HCT116 (cell line): Measurements from ENCODE around the gene DRD2.

Experiments used
- CBX3 ChIP-seq: IDR thresholded peaks from 2 replicates; pipeline ENCODE4 v1.6.1; 2012; ENCODE audit warnings: low read depth
- CEBPB ChIP-seq: IDR thresholded peaks from 2 replicates; pipeline ENCODE4 v1.6.1; 2012; ENCODE audit warnings: low read depth
- EZH2 ChIP-seq: fragments of 200-600 bp; sonication (generic); IDR thresholded peaks from 2 replicates; pipeline ENCODE4 v1.6.1; 2017; ENCODE audit warnings: antibody characterized with exemption, mixed run types
- EZH2phosphoT487 ChIP-seq: fragments of 200-600 bp; IDR thresholded peaks from 2 replicates; pipeline ENCODE4 v1.6.1; 2018; ENCODE audit warnings: antibody characterized with exemption, borderline replicate concordance
- FOSL1 ChIP-seq: IDR thresholded peaks from 2 replicates; pipeline ENCODE4 v1.6.1; 2012; ENCODE audit warnings: low read depth
- JUND ChIP-seq: IDR thresholded peaks from 2 replicates; pipeline ENCODE4 v1.6.1; 2012
- POLR2A ChIP-seq: IDR thresholded peaks from 2 replicates; pipeline ENCODE4 v1.7.0; 2011; ENCODE audit warnings: borderline replicate concordance; ENCODE audit not compliant: insufficient read depth, insufficient read length; ENCODE audit errors: extremely low read depth
- POLR2AphosphoS5 ChIP-seq: IDR thresholded peaks from 2 replicates; pipeline ENCODE4 v1.6.1; 2011; ENCODE audit warnings: mild to moderate bottlenecking, low read depth, low read length, moderate library complexity
- SIN3A ChIP-seq: IDR thresholded peaks from 2 replicates; pipeline ENCODE4 v1.6.1; 2012; ENCODE audit warnings: low read depth
- SRF ChIP-seq: IDR thresholded peaks from 2 replicates; pipeline ENCODE4 v1.6.1; 2012; ENCODE audit warnings: low read depth
- TCF7L2 ChIP-seq: IDR thresholded peaks from 2 replicates; pipeline ENCODE4 v1.7.0; 2011; ENCODE audit warnings: borderline replicate concordance, inconsistent platforms; ENCODE audit not compliant: insufficient read depth, insufficient read length; ENCODE audit errors: extremely low read depth
- YY1 ChIP-seq: IDR thresholded peaks from 2 replicates; pipeline ENCODE4 v1.6.1; 2011; ENCODE audit warnings: low read length, low read depth, moderate library complexity, mild to moderate bottlenecking; ENCODE audit not compliant: insufficient replicate concordance; ENCODE audit errors: extremely low read depth
- ZFX ChIP-seq: fragments of 450-650 bp; IDR thresholded peaks from 2 replicates; pipeline ENCODE4 v1.6.1; 2017
- TF ChIP-seq, protein P1 (sequence below), 3 experiments: fragments of 200-600 bp in 1 of 3; sonication (generic) in 1 of 3; IDR thresholded peaks in 2 of 3; conservative IDR thresholded peaks in 1 of 3; 2 replicates each; pipeline ENCODE4 v1.5.1; 2012 to 2017; ENCODE audit warnings: low read depth in 2 of 3, low read length in 2 of 3, antibody characterized with exemption in 1 of 3, borderline replicate concordance in 1 of 3, control low read depth in 1 of 3, mild to moderate bottlenecking in 1 of 3, mixed read lengths in 1 of 3, mixed run types in 1 of 3, moderate library complexity in 1 of 3; ENCODE audit not compliant: insufficient read depth in 1 of 3

DNA sequence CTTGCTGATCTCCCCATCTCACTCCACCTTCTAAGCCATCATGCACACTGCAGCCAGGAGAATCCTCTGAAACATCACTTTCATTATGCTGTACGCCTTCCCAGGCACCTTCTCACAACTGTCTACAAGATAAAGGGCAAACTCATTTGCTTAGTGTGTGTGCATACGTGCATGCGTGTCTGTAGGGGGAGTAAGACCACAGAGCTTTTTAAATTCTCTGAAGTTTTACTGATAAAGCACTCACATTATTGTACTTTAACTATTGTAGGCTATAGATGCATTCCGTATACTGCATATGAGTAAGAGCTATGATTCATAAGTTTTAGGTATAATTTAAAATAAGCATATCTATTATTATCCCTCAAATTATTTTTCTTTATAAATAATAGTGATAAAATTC lies 102.9 kb downstream of the DRD2 start:
- TF ChIP-seq EZH2phosphoT487 (no peak), POLR2A (no peak), SIN3A (no peak), EZH2 (no peak), POLR2AphosphoS5 (no peak), CEBPB (no peak), TCF7L2 (no peak), JUND (no peak), CBX3 (no peak), FOSL1 (no peak), SRF (no peak), ZFX (no peak), YY1 (no peak)
- TF ChIP-seq, protein P1, sequence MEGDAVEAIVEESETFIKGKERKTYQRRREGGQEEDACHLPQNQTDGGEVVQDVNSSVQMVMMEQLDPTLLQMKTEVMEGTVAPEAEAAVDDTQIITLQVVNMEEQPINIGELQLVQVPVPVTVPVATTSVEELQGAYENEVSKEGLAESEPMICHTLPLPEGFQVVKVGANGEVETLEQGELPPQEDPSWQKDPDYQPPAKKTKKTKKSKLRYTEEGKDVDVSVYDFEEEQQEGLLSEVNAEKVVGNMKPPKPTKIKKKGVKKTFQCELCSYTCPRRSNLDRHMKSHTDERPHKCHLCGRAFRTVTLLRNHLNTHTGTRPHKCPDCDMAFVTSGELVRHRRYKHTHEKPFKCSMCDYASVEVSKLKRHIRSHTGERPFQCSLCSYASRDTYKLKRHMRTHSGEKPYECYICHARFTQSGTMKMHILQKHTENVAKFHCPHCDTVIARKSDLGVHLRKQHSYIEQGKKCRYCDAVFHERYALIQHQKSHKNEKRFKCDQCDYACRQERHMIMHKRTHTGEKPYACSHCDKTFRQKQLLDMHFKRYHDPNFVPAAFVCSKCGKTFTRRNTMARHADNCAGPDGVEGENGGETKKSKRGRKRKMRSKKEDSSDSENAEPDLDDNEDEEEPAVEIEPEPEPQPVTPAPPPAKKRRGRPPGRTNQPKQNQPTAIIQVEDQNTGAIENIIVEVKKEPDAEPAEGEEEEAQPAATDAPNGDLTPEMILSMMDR (IDR thresholded peaks at IDR 0.05 in 2 of 3, conservative IDR thresholded peaks at IDR 0.05 in 1 of 3; ENCODE audit: borderline replicate concordance in 1 of 3, insufficient read depth in 1 of 3, low read depth in 2 of 3, low read length in 2 of 3): 0 out of 6 replicates have a peak, but pooled peaks of 1 of the 3 experiments have one; percentile 17
